Adipose tissue (tissue), 3 donors: ENCODE results near the gene CDC42EP4. TPM values are rescaled to one million over a fixed set of nuclear protein-coding genes. Genes with fewer than 3 reads are reported as not detected.
"Not testable (repeated sequence)": the region's sequence is repeated elsewhere in the genome, so short reads cannot be mapped to it uniquely, and the experiment has no call there.

Experiments
- H3K27ac ChIP-seq: one replicate; pipeline ENCODE4 v1.5.1; 2013; ENCODE audit warnings: low read depth, low read length
- WGBS, 3 donors: extraction: QIAGEN DNeasy Blood & Tissue Kit; methylation state at CpG; one replicate each; pipeline ENCODE4 v1.1.7; 2013; 5-methylcytosine and 5-hydroxymethylcytosine counted together
- polyA plus RNA-seq, 3 donors: library from polyadenylated mRNA; stranded (reverse); fragments of 200-250 nt; gene quantifications; one replicate each; pipeline ENCODE4 v1.2.3, GENCODE V29; 2013
- donor health status: healthy with polysubstance abuse.
- donor health status: Bipolar disorder and iron deficiency.
- donor health status: healthy.

CDC42EP4 gene
- polyA plus RNA-seq, 3 donors = 52.6 to 302 (median 138) TPM

GRCh38 chr17:73269329-73269615 is 42.5 kb downstream of the CDC42EP4 start:
- H3K27ac ChIP-seq = no peak overlapping the region

- no peak overlapping the region for H3K27ac ChIP-seq
- 45 to 88% (median 83%) methylated on average over 9 of the region's 9 CpGs for WGBS, 3 donors
Measured at GRCh38 chr17:73268582-73269328, 43.0 kb downstream of the CDC42EP4 start.

- no peak overlapping the region for H3K27ac ChIP-seq
- 54 to 79% (median 78%) methylated on average over 11 of the region's 11 CpGs for WGBS, 3 donors
Measured at GRCh38 chr17:73267648-73268537, 43.9 kb downstream of the CDC42EP4 start.

- 47 to 92% (median 91%) methylated on average over 11 of the region's 11 CpGs for WGBS, 3 donors
Measured at GRCh38 chr17:73266796-73267195, 45.0 kb downstream of the CDC42EP4 start.

GRCh38 chr17:73265646-73266640 is 45.9 kb downstream of the CDC42EP4 start:
- no peak overlapping the region for H3K27ac ChIP-seq
- WGBS, 3 donors = 88 to 90% (median 89%) methylated on average over 24 of the region's 24 CpGs

More at GRCh38 chr17:73266796-73267195, 45.0 kb downstream of the CDC42EP4 start:
- H3K27ac ChIP-seq = no peak overlapping the region

- 82 to 88% (median 85%) methylated on average over 2 of the region's 2 CpGs for WGBS, 3 donors
- not testable (repeated sequence) for H3K27ac ChIP-seq
Measured at GRCh38 chr17:73264448-73264847, 47.4 kb downstream of the CDC42EP4 start.

GRCh38 chr17:73262676-73263642 is 48.8 kb downstream of the CDC42EP4 start:
- 50 to 83% (median 79%) methylated on average over 12 of the region's 12 CpGs for WGBS, 3 donors
- no peak overlapping the region for H3K27ac ChIP-seq

- no peak overlapping the region for H3K27ac ChIP-seq
- WGBS, 3 donors = 42 to 77% (median 77%) methylated on average over 19 of the region's 19 CpGs
Measured at GRCh38 chr17:73261952-73262675, 49.7 kb downstream of the CDC42EP4 start.

GRCh38 chr17:73261617-73261951 is 50.2 kb downstream of the CDC42EP4 start, which contains the start of gene CPSF4L:
Gene CPSF4L (minus strand): TSS chr17:73261880. CDS start chr17:73261818, 62 bp downstream.
- 59 to 93% (median 90%) methylated on average over 9 of the region's 9 CpGs for WGBS, 3 donors
- no peak within 1 kb of the TSS for H3K27ac ChIP-seq

GRCh38 chr17:73257516-73257915 is 54.3 kb downstream of the CDC42EP4 start:
- H3K27ac ChIP-seq = no peak overlapping the region

GRCh38 chr17:73256220-73256619 is 55.6 kb downstream of the CDC42EP4 start:
- no peak overlapping the region for H3K27ac ChIP-seq

More at GRCh38 chr17:73257516-73257915, 54.3 kb downstream of the CDC42EP4 start:
- WGBS, 3 donors = 84 to 97% (median 86%) methylated on average over 5 to 6 of the region's 6 CpGs

GRCh38 chr17:73255671-73256181 is 56.1 kb downstream of the CDC42EP4 start:
- H3K27ac ChIP-seq = no peak overlapping the region
- 3 to 6% (median 5%) methylated on average over 8 of the region's 8 CpGs for WGBS, 3 donors

More at GRCh38 chr17:73256220-73256619, 55.6 kb downstream of the CDC42EP4 start:
- 96 to 97% (median 96%) methylated on average over 3 of the region's 3 CpGs for WGBS, 3 donors

GRCh38 chr17:73251871-73252270 is 59.9 kb downstream of the CDC42EP4 start:
- WGBS, 3 donors = 75 to 81% (median 80%) methylated on average over 8 of the region's 8 CpGs
- H3K27ac ChIP-seq = no peak overlapping the region

- H3K27ac ChIP-seq = no peak overlapping the region
- WGBS, 3 donors = 74 to 81% (median 80%) methylated on average over 10 of the region's 10 CpGs
Measured at GRCh38 chr17:73250851-73251640, 60.8 kb downstream of the CDC42EP4 start.

- H3K27ac ChIP-seq = no peak overlapping the region
- WGBS, 3 donors = 85 to 87% (median 87%) methylated on average over 8 of the region's 8 CpGs
Measured at GRCh38 chr17:73249700-73250099, 62.1 kb downstream of the CDC42EP4 start.

GRCh38 chr17:73248532-73248931 is 63.3 kb downstream of the CDC42EP4 start:
- no peak overlapping the region for H3K27ac ChIP-seq
- WGBS, 3 donors = 90 to 92% (median 91%) methylated on average over 10 of the region's 10 CpGs
